ENCODE measurements around the gene MVB12B. TPM values are rescaled to one million over a fixed set of nuclear protein-coding genes. Genes with fewer than 3 reads are reported as not detected.

Gene MVB12B
- total RNA-seq, 1 experiment from 2014 or later: 5.8 TPM

- H3K56ac ChIP-seq (ENCODE audit: insufficient read length, low read depth, low read length): no peak overlapping the region
- H3T11ph ChIP-seq (ENCODE audit: low read length): no peak overlapping the region
- Mint-ChIP-seq H3K4me3 (no peak overlapping the region), H3K9me3 (no peaks in the 10 kb centered on the region), H3K36me3 (ENCODE audit: insufficient read depth in 1 of 3, low read depth in 3 of 3) (no peaks in the 10 kb centered on the region), H3K27ac (no peak overlapping the region), H3K27me3 (ENCODE audit: low read depth) (peaks cover 1% of the 10 kb centered on the region), H3K4me1 (peaks cover 0 to 2% of the 10 kb centered on the region in 2 experiments; a peak in 1 of 4 replicates)
- no peak overlapping the region for H3K18ac ChIP-seq (ENCODE audit: insufficient read length, low read depth, low read length)
- no peaks in the 10 kb centered on the region for H3K79me2 ChIP-seq (ENCODE audit: insufficient read depth, low read length)
- H3K27ac ChIP-seq (ENCODE audit: insufficient read length, low read depth, low read length): no peak overlapping the region
- H4K8ac ChIP-seq (replicated peaks; ENCODE audit: insufficient read length, low read depth, low read length): no peak overlapping the region
- no peak overlapping the region for H2BK5ac ChIP-seq (ENCODE audit: insufficient read length, low read length)
- H3K9me3 ChIP-seq (ENCODE audit: control insufficient read depth, low read depth, low read length): no peaks in the 10 kb centered on the region
- H3K4ac ChIP-seq (ENCODE audit: low read depth, low read length): no peak overlapping the region
- WGBS (ENCODE audit: extremely low coverage, insufficient read length, low lambda C conversion rate): no CpG with 5 or more reads among the region's 6 CpGs
- no peak overlapping the region for H2AK5ac ChIP-seq (ENCODE audit: insufficient read length, low read length)
- H2BK20ac ChIP-seq (ENCODE audit: low read depth, low read length, poor library complexity, severe bottlenecking): no peak overlapping the region
- H3K23ac ChIP-seq (ENCODE audit: insufficient read length, low read depth, low read length): no peak overlapping the region
- H3K14ac ChIP-seq (ENCODE audit: insufficient read depth, low read length): no peak overlapping the region
- H4K5ac ChIP-seq (ENCODE audit: insufficient read length, low read depth, low read length): no peak overlapping the region
- no peaks in the 10 kb centered on the region for H3K23me2 ChIP-seq (ENCODE audit: insufficient read length, low read depth, low read length, poor library complexity, severe bottlenecking)
- H2BK15ac ChIP-seq (ENCODE audit: low read depth, low read length): no peak overlapping the region
- H3K79me1 ChIP-seq (ENCODE audit: insufficient read depth, low read depth, low read length, poor library complexity, severe bottlenecking): no peaks in the 10 kb centered on the region
- H3K9ac ChIP-seq (ENCODE audit: extremely low read depth, insufficient read length, low read length): no peak overlapping the region
- H2BK12ac ChIP-seq (ENCODE audit: insufficient read length, low read depth, low read length): no peak overlapping the region
- H2BK120ac ChIP-seq (ENCODE audit: low read depth, low read length, poor library complexity, severe bottlenecking): no peak overlapping the region
- H3K4me1 ChIP-seq (ENCODE audit: insufficient read depth, low read length): no peaks in the 10 kb centered on the region
- no peaks in the 10 kb centered on the region for H3K27me3 ChIP-seq (ENCODE audit: insufficient read depth, low read length)
- no peak overlapping the region for H2AFZ ChIP-seq (ENCODE audit: low read length)
- H3K4me2 ChIP-seq (ENCODE audit: insufficient read depth, insufficient read length, low read length): no peak overlapping the region
- no peak for TF ChIP-seq CTCF (conservative IDR thresholded peaks at IDR 0.05)
- H4K91ac ChIP-seq (ENCODE audit: insufficient read length, low read depth, low read length): no peak overlapping the region
- no peak for DNase-seq
- no peaks in the 10 kb centered on the region for H4K20me1 ChIP-seq (ENCODE audit: control insufficient read depth, insufficient read depth, insufficient read length)
These were observed 29.9 kb upstream of the MVB12B start for GRCh38 chr9:126296687-126297086.
